ENCODE measurements around the gene ANKAR.
"Not testable (repeated sequence)": the region's sequence is repeated elsewhere in the genome, so short reads cannot be mapped to it uniquely, and the experiment has no call there.

ANKAR gene

GRCh38 chr2:189702071-189702470 lies 27.6 kb downstream of the ANKAR start:
- peak; percentile 11 for DNase-seq (ENCODE audit: low read depth)
- H3K4me3 ChIP-seq (ENCODE audit: control insufficient read depth, low read depth, low read length), result no peak overlapping the region
- no peak for TF ChIP-seq CTCF (conservative IDR thresholded peaks at IDR 0.05; ENCODE audit: control insufficient read depth, insufficient read depth, low read depth, low read length)

- no peak for TF ChIP-seq CTCF (conservative IDR thresholded peaks at IDR 0.05; ENCODE audit: control insufficient read depth, insufficient read depth, low read depth, low read length)
These were observed 35.2 kb downstream of the ANKAR start for GRCh38 chr2:189709501-189710221.

GRCh38 chr2:189717593-189717992 lies 43.1 kb downstream of the ANKAR start:
- not testable (repeated sequence) for H3K4me3 ChIP-seq (ENCODE audit: control insufficient read depth, low read depth, low read length); DNase-seq (ENCODE audit: low read depth)

More at GRCh38 chr2:189709501-189710221, 35.2 kb downstream of the ANKAR start:
- H3K4me3 ChIP-seq (ENCODE audit: control insufficient read depth, low read depth, low read length), result no peak overlapping the region
- no peak for DNase-seq (ENCODE audit: low read depth)

- TF ChIP-seq CTCF (conservative IDR thresholded peaks at IDR 0.05; ENCODE audit: control insufficient read depth, insufficient read depth, low read depth, low read length), result no peak
These were observed 45.1 kb downstream of the ANKAR start for GRCh38 chr2:189719571-189719970.

GRCh38 chr2:189723192-189723591 lies 48.7 kb downstream of the ANKAR start:
- no peak for TF ChIP-seq CTCF (conservative IDR thresholded peaks at IDR 0.05; ENCODE audit: control insufficient read depth, insufficient read depth, low read depth, low read length)
- no peak for DNase-seq (ENCODE audit: low read depth)
- no peak overlapping the region for H3K4me3 ChIP-seq (ENCODE audit: control insufficient read depth, low read depth, low read length)

More at GRCh38 chr2:189719571-189719970, 45.1 kb downstream of the ANKAR start:
- H3K4me3 ChIP-seq (ENCODE audit: control insufficient read depth, low read depth, low read length), result no peak overlapping the region
- no peak for DNase-seq (ENCODE audit: low read depth)
